Testis (tissue), 3 donors: Measurements from ENCODE around the gene ANKS1B. TPM values are rescaled to one million over a fixed set of nuclear protein-coding genes. Genes with fewer than 3 reads are reported as not detected.

Source experiments
- DNase-seq: peaks from one replicate; pipeline ENCODE4 v3.0.0-alpha.2; 2019
- H3K27ac ChIP-seq, 2 donors: fragments of 200-600 bp; sonication (generic); one replicate each; pipeline ENCODE4 v1.5.1; 2019
- H3K27me3 ChIP-seq: fragments of 200-600 bp; sonication (generic); one replicate; pipeline ENCODE4 v1.5.1; 2019
- H3K36me3 ChIP-seq: fragments of 200-600 bp; sonication (generic); one replicate; pipeline ENCODE4 v1.5.1; 2017; ENCODE audit warnings: low read depth; ENCODE audit errors: missing control alignments
- H3K4me1 ChIP-seq: fragments of 200-600 bp; sonication (generic); one replicate; pipeline ENCODE4 v1.5.1; 2019
- H3K4me3 ChIP-seq, 2 donors: fragments of 200-600 bp; sonication (generic); one replicate each; pipeline ENCODE4 v1.5.1; 2017 to 2019
- H3K9me3 ChIP-seq: fragments of 200-600 bp; sonication (generic); one replicate; pipeline ENCODE4 v1.5.1; 2017
- POLR2A ChIP-seq: fragments of 450-650 bp; IDR thresholded peaks from one replicate; pipeline ENCODE4 v1.6.1; 2017; ENCODE audit warnings: antibody characterized with exemption, mild to moderate bottlenecking, moderate library complexity
- WGBS, 2 donors: methylation state at CpG; one replicate each; pipeline ENCODE4 v1.1.5; 2018; 5-methylcytosine and 5-hydroxymethylcytosine counted together
- intact Hi-C: fragments of 100-400 bp; cut with DNase I; formaldehyde crosslinking; loops from one replicate; pipeline ENCODE4 v1.15.1; 2023; ENCODE audit warnings: low total_unique reads
- polyA plus RNA-seq: library from polyadenylated mRNA; stranded (reverse); fragments of 350-450 nt; fragmentation: Illumina TruSeq; extraction: RNeasy Lipid Tissue Mini Kit (QIAGEN cat#74804); gene quantifications from one replicate; pipeline ENCODE4 v1.2.3, GENCODE V29; 2014; ENCODE audit warnings: low read depth, low replicate concordance; ENCODE audit not compliant: insufficient read depth
- total RNA-seq, 2 donors: library from RNA; depleted of rRNA; stranded (reverse); fragments of >200 nt; gene quantifications; one replicate each; pipeline ENCODE4 v1.2.3, GENCODE V29; 2016
- TF ChIP-seq, protein P1 (sequence below), 3 experiments: fragments of 450-650 bp in 2 of 3; fragments of 200-600 bp in 1 of 3; sonication (generic) in 1 of 3; IDR thresholded peaks; one replicate each; pipeline ENCODE4 v1.5.1; 2016 to 2019; ENCODE audit warnings: antibody characterized with exemption in 3 of 3, mild to moderate bottlenecking in 2 of 3, moderate library complexity in 1 of 3

ANKS1B gene
- total and polyA plus RNA-seq, 3 donors from 2014 or later = 26.8 to 58.2 (median 30.9) TPM

DNA sequence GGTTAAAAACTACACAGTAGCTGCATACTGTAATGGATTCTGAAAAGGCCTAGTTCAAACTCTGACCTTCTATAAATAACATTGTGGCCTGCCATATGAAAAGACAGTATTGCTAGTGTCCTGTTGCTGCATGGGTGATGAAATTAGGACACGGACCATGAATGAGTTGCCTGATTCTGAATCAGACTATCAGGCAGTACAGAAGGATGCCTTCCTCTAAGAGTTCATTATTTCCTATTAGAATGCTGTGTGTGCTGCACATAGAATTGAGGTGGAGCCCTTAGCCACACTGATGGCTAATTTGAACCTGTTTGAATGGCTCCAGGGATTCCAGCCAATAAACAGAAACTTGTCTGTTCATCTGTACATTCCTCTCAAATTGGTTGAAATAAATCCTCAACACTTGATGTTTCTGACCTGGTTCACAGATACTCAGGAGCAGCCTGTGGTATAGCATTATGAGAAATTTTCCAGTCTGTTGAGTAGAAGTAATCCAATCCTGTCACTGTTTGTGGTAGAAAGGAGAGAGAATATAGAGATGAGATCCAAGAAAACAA, 856.4 kb downstream of the ANKS1B start:
- Histone ChIP-seq H3K9me3 (no peaks in the 10 kb centered on the region), H3K4me1 (no peaks in the 10 kb centered on the region), H3K4me3 (no peak overlapping the region), H3K27ac (no peak overlapping the region), H3K27me3 (no peaks in the 10 kb centered on the region), H3K36me3 (no peaks in the 10 kb centered on the region)
- 0 to 52% methylated on average over 1 of the region's 1 CpG for WGBS, 2 donors
- no peak for DNase-seq
- no peak for TF ChIP-seq POLR2A
- TF ChIP-seq, protein P1, sequence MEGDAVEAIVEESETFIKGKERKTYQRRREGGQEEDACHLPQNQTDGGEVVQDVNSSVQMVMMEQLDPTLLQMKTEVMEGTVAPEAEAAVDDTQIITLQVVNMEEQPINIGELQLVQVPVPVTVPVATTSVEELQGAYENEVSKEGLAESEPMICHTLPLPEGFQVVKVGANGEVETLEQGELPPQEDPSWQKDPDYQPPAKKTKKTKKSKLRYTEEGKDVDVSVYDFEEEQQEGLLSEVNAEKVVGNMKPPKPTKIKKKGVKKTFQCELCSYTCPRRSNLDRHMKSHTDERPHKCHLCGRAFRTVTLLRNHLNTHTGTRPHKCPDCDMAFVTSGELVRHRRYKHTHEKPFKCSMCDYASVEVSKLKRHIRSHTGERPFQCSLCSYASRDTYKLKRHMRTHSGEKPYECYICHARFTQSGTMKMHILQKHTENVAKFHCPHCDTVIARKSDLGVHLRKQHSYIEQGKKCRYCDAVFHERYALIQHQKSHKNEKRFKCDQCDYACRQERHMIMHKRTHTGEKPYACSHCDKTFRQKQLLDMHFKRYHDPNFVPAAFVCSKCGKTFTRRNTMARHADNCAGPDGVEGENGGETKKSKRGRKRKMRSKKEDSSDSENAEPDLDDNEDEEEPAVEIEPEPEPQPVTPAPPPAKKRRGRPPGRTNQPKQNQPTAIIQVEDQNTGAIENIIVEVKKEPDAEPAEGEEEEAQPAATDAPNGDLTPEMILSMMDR (IDR thresholded peaks at IDR 0.05) = no peak
- intact Hi-C loops = no loop called here

- intact Hi-C loops = no loop called here
- H3K4me3 ChIP-seq = no peak overlapping the region
- 39 to 56% methylated on average over 2 of the region's 2 CpGs for WGBS, 2 donors
- H3K9me3 ChIP-seq = no peaks in the 10 kb centered on the region
- no peaks in the 10 kb centered on the region for H3K27me3 ChIP-seq
- H3K27ac ChIP-seq = no peak overlapping the region
- no peaks in the 10 kb centered on the region for H3K4me1 ChIP-seq
- TF ChIP-seq, protein P1 (IDR thresholded peaks at IDR 0.05) = no peak
- no peak for TF ChIP-seq POLR2A
- no peak for DNase-seq
- no peaks in the 10 kb centered on the region for H3K36me3 ChIP-seq
These were observed 861.8 kb downstream of the ANKS1B start for GRCh38 chr12:99122959-99123358.

DNA sequence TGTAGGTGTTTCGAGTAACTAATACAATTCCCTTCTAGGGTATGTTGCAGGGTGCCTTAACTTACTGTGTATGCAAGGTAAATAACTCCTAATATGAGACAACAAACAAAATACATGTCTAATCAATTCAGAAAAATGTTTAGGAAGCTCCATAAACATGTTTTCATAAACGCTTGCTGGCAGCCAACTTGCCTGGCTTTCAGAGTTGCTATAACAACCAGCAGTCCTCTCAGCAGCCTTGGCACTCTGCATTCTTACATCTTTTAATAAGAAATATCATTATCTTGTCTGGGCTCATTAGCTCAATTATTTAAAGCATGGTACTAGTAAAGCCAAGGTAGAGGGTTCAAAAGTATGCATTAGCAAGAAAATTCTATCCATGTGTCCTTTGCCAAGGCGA, 862.2 kb downstream of the ANKS1B start:
- Histone ChIP-seq H3K9me3 (no peaks in the 10 kb centered on the region), H3K27me3 (no peaks in the 10 kb centered on the region), H3K4me1 (no peaks in the 10 kb centered on the region), H3K4me3 (no peak overlapping the region), H3K36me3 (no peaks in the 10 kb centered on the region), H3K27ac (no peak overlapping the region)
- intact Hi-C loops = no loop called here
- WGBS, 2 donors = 92 to 96% methylated on average over 3 of the region's 3 CpGs
- no peak for TF ChIP-seq POLR2A
- TF ChIP-seq, protein P1 (IDR thresholded peaks at IDR 0.05) = no peak
- no peak for DNase-seq

DNA sequence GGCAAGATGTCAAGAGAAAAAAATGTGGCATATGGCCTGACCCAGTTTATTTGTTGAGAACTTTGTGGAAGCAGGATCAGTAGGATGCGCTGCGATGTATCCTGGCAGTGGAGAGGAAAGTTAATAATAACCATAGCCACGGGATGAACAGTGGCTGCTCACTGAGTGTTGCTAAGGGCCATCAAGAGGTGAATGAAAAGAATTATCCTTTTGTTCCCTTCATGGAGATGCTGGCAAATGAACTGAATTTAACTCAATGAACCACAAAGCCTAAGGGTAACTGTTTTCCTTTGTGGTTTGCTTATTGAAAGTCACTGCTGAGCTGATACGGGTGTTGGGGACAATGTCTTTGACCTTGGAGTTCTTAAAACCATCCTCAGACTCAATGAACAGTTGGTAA, 863.2 kb downstream of the ANKS1B start:
- DNase-seq = no peak
- Histone ChIP-seq H3K27me3 (no peaks in the 10 kb centered on the region), H3K27ac (no peak overlapping the region), H3K9me3 (no peaks in the 10 kb centered on the region), H3K4me3 (no peak overlapping the region), H3K4me1 (no peaks in the 10 kb centered on the region), H3K36me3 (no peaks in the 10 kb centered on the region)
- 79 to 87% methylated on average over 4 of the region's 4 CpGs for WGBS, 2 donors
- TF ChIP-seq POLR2A = no peak
- TF ChIP-seq, protein P1 (IDR thresholded peaks at IDR 0.05) = no peak
- intact Hi-C loops = no loop called here

DNA sequence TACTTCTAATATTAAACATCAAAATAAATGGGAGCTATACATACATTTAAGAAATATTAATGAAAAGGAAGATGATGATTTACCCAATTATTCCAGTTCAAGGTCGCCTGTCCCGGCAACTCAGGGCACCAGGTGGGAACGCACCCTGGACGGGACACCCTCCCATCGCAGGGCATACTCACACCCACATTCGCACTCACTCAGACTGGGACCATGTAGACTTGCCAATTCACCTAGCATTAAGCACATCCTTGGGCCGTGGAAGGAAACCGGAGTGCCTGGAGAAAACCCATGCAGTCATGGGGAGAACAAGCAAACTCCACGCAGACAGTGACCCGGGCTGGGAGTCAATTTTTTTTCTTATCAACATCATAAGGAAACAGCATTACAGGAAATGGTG, 864.8 kb downstream of the ANKS1B start:
- H3K27me3 ChIP-seq = no peaks in the 10 kb centered on the region
- H3K9me3 ChIP-seq = no peaks in the 10 kb centered on the region
- no peaks in the 10 kb centered on the region for H3K36me3 ChIP-seq
- WGBS, 2 donors = 76 to 77% methylated on average over 10 of the region's 10 CpGs
- H3K27ac ChIP-seq = no peak overlapping the region
- no peak for DNase-seq
- no peak overlapping the region for H3K4me3 ChIP-seq
- H3K4me1 ChIP-seq = no peaks in the 10 kb centered on the region
- intact Hi-C loops = no loop called here
- TF ChIP-seq, protein P1 (IDR thresholded peaks at IDR 0.05) = no peak
- no peak for TF ChIP-seq POLR2A
